Hematopoietic multipotent progenitor cell treated with erythropoietin and hydrocortisone succinate and interleukin-3 and kit ligand, for 4 days (in vitro differentiated cells): ENCODE results near the gene SOS2.
"Not testable (repeated sequence)": the region's sequence is repeated elsewhere in the genome, so short reads cannot be mapped to it uniquely, and the experiment has no call there.

Experiments used
- DNase-seq: peaks from one replicate; pipeline ENCODE4 v3.0.0-alpha.2; 2015

SOS2 gene

GRCh38 chr14:50083467-50084337, 147.7 kb downstream of the SOS2 start:
- no peak for DNase-seq

GRCh38 chr14:50082784-50083466, 148.5 kb downstream of the SOS2 start:
- DNase-seq = no peak

- no peak for DNase-seq
Observed at GRCh38 chr14:50082308-50082742, 149.1 kb downstream of the SOS2 start.

- not testable (repeated sequence) for DNase-seq
Observed at GRCh38 chr14:50079103-50079502, 152.3 kb downstream of the SOS2 start.

- not testable (repeated sequence) for DNase-seq
Observed at GRCh38 chr14:50073663-50074062, 157.7 kb downstream of the SOS2 start.

- no peak for DNase-seq
Observed at GRCh38 chr14:50072395-50072794, 159.0 kb downstream of the SOS2 start.

GRCh38 chr14:50070840-50071548, 160.4 kb downstream of the SOS2 start:
- no peak for DNase-seq

- DNase-seq = no peak
Observed at GRCh38 chr14:50070230-50070629, 161.1 kb downstream of the SOS2 start.

- no peak for DNase-seq
Observed at GRCh38 chr14:50069325-50069724, 162.1 kb downstream of the SOS2 start.

- DNase-seq = no peak
Observed at GRCh38 chr14:50068496-50068895, 162.9 kb downstream of the SOS2 start.

- DNase-seq = no peak
Observed at GRCh38 chr14:50067723-50068495, 163.5 kb downstream of the SOS2 start.
